ENCODE data around the gene NTHL1.

NTHL1 gene

GRCh38 chr16:1991135-1991551 lies 56.5 kb downstream of the NTHL1 start:
- no peak for DNase-seq

DNA sequence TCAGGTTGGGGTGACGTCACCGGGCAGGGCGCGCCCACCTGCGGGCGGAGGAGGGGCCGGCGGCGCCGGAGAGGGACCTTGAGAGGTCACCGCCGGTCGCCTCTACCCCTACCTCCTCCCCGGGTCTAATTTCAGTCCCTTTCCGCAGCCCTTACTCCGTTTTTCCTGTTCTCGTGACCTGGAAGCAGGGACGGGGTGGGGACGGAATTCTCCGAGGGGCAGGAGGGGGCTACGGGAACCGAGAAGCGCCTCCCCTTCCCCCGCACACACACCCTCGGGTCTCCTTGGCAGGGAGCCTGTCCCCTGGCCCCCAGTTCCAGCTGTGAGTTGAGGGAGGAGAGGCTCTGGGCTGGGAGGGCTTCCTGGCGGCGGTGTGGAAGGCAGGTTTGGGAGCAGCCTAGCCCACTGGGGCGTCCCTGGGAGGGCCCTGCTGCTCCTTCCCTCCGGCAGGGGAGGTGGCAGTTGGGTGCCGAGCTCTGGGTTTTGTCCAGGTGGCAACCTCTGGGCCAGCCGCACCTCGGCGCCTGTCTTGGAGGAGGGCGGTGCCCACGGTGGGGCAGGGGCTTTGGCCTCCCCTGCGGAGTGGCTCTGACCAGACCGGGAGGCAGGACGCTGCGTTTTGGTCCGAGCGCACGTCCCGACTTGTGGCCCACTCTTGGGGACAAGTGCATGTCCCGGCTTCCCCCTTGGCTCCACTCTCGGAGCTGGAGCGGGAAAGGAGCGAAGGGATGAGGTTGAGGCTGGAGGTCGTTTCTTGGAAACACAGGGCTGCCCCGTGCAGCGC lies 57.1 kb downstream of the NTHL1 start:
- DNase-seq, result no peak

- no peak for DNase-seq
Observed at GRCh38 chr16:1990101-1990350, 57.6 kb downstream of the NTHL1 start.

All from NCI-H1048 (cell line).